Measurements from ENCODE around the gene NPAS3.

The NPAS3 gene

GRCh38 chr14:33524244-33524643, 585.6 kb downstream of the NPAS3 start:
- TF ChIP-seq ZFX (IDR thresholded peaks at IDR 0.05; ENCODE audit: borderline replicate concordance) = no peak
- no peak for TF ChIP-seq CTCF (IDR thresholded peaks at IDR 0.05)
- H3K27ac ChIP-seq = no peak overlapping the region

- H3K27ac ChIP-seq = no peak overlapping the region
- TF ChIP-seq ZFX (IDR thresholded peaks at IDR 0.05; ENCODE audit: borderline replicate concordance) (no peak), CTCF (IDR thresholded peaks at IDR 0.05) (no peak)
Observed at GRCh38 chr14:33525626-33526025, 586.9 kb downstream of the NPAS3 start.

DNA sequence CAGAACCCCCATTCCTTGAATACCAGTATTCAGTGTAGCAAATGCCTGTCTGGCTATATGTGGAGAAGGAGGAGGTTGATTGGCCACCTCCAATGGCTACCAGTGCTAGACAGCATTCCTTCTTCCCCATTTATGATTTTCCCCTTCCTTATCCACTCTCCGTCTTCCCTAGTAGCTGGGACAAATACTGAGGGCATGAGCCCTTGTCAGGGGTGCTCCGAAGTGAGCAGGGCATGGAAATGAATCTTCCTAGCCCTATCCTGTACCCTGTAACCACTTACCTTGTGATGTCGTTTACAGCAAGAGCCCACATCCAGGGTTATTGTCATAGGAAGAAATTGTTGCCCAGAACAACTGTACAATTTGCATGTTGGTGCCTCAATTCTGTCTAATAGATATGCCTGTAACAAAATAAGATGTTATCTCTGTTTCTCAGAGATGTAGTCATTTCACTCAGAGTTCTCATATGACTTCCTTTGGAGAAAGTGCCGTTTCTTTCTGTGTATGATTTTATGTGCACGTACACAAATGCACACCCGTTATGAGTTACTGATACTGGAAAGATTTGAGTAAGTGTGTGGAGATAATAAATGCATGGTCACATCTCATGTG, 588.5 kb downstream of the NPAS3 start:
- TF ChIP-seq CTCF (IDR thresholded peaks at IDR 0.05) = no peak
- no peak overlapping the region for H3K27ac ChIP-seq

- no peak overlapping the region for H3K27ac ChIP-seq
- TF ChIP-seq ZFX (IDR thresholded peaks at IDR 0.05; ENCODE audit: borderline replicate concordance) = no peak
- TF ChIP-seq CTCF (IDR thresholded peaks at IDR 0.05) = no peak
Observed at GRCh38 chr14:33528655-33529054, 590.0 kb downstream of the NPAS3 start.

- no peak overlapping the region for H3K27ac ChIP-seq
- no peak for TF ChIP-seq ZFX (IDR thresholded peaks at IDR 0.05; ENCODE audit: borderline replicate concordance)
- no peak for TF ChIP-seq CTCF (IDR thresholded peaks at IDR 0.05)
Observed at GRCh38 chr14:33529787-33530757, 591.4 kb downstream of the NPAS3 start.

DNA sequence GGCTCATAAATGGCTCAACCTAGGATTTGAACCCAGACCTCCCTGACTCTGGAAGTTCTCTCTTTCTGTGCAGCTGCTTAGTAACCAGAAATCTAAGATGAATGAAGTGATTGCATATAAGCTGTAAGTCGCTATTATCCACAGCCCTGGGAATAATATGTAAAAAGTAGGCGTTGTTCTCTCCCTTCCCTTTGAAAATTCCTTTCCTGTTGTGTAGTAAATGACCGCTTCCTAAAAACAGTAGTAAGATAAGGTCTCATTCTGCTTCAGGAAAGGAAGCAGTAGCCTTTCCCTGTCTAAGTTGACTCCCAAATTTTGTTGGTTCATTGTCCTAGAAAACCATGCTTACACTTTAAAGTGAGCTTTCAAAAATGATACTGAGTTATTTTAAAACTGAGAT, 593.9 kb downstream of the NPAS3 start:
- TF ChIP-seq CTCF (IDR thresholded peaks at IDR 0.05) = no peak
- no peak for TF ChIP-seq ZFX (IDR thresholded peaks at IDR 0.05; ENCODE audit: borderline replicate concordance)
- H3K27ac ChIP-seq = no peak overlapping the region

DNA sequence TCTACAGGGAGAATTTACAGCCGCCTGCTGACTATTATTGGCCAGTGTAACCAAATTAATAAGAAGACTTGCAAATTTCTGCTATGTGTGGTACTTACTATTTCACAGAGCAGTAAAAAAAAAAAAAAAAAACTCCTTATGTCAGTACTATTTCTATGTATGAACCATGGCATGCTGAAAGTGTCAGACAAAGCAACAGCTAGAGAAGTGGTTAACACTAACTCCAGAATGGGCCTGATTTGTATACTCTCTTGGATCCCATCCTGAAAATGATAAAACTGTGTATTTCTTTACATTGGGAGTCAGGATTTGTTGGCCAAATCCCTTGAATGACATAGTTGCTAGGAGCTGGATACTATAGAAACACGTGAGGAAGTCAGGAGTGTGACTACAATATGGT, 595.4 kb downstream of the NPAS3 start:
- H3K27ac ChIP-seq = no peak overlapping the region
- TF ChIP-seq CTCF (IDR thresholded peaks at IDR 0.05) = no peak
- no peak for TF ChIP-seq ZFX (IDR thresholded peaks at IDR 0.05; ENCODE audit: borderline replicate concordance)

Data from 22Rv1 (cell line).